ENCODE measurements around the gene COA3. TPM values are rescaled to one million over a fixed set of nuclear protein-coding genes. Genes with fewer than 3 reads are reported as not detected.

Gene COA3
- total RNA-seq, 1 donor from 2014 or later = 89.4 TPM

DNA sequence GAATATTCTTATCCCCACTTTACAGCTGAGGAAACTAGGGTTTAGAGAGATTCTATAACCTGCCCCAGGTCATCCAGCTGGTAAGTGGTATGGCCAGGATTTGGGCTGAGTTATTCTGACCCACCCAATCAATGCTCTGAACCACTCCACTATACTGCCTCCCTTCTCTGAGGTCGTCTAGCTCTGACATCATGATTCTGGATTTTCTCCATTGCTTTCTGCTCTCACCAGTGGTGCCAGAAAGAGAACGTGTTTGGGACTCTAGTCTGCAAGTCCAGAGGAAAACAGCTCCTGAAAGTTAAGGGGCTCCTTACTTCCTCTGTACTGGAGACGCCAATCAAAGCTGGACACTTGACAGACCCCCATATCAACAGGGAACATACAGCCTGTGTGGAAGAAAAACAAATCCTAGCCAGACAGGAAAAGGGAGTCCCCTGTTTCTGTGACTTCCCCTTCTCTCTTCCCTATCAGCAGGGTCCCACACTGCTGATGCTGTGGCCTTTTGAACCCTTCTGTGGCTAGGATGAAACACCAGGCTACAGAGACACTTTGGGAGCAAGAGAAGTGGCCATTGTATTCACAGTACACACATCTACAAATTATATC, 47.7 kb downstream of the COA3 start:
- Histone ChIP-seq H3K27ac (peak overlapping the region; percentile 74), H3K27me3 (no peaks in the 10 kb centered on the region), H3K9me3 (no peaks in the 10 kb centered on the region), H3K36me3 (no peaks in the 10 kb centered on the region), H3K4me3 (no peak overlapping the region), H3K4me1 (peaks cover 28% of the 10 kb centered on the region)
- TF ChIP-seq, protein P1, sequence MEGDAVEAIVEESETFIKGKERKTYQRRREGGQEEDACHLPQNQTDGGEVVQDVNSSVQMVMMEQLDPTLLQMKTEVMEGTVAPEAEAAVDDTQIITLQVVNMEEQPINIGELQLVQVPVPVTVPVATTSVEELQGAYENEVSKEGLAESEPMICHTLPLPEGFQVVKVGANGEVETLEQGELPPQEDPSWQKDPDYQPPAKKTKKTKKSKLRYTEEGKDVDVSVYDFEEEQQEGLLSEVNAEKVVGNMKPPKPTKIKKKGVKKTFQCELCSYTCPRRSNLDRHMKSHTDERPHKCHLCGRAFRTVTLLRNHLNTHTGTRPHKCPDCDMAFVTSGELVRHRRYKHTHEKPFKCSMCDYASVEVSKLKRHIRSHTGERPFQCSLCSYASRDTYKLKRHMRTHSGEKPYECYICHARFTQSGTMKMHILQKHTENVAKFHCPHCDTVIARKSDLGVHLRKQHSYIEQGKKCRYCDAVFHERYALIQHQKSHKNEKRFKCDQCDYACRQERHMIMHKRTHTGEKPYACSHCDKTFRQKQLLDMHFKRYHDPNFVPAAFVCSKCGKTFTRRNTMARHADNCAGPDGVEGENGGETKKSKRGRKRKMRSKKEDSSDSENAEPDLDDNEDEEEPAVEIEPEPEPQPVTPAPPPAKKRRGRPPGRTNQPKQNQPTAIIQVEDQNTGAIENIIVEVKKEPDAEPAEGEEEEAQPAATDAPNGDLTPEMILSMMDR (IDR thresholded peaks at IDR 0.05) = no peak
- TF ChIP-seq POLR2A (IDR thresholded peaks at IDR 0.05) (no peak), POLR2AphosphoS5 (IDR thresholded peaks at IDR 0.05; ENCODE audit: insufficient read depth in 1 of 2, low read depth in 1 of 2) (no peak)
- DNase-seq (ENCODE audit: extremely low spot score in 2 of 2) = no peak
- intact Hi-C loops (cut with DNase I) = no loop called here

DNA sequence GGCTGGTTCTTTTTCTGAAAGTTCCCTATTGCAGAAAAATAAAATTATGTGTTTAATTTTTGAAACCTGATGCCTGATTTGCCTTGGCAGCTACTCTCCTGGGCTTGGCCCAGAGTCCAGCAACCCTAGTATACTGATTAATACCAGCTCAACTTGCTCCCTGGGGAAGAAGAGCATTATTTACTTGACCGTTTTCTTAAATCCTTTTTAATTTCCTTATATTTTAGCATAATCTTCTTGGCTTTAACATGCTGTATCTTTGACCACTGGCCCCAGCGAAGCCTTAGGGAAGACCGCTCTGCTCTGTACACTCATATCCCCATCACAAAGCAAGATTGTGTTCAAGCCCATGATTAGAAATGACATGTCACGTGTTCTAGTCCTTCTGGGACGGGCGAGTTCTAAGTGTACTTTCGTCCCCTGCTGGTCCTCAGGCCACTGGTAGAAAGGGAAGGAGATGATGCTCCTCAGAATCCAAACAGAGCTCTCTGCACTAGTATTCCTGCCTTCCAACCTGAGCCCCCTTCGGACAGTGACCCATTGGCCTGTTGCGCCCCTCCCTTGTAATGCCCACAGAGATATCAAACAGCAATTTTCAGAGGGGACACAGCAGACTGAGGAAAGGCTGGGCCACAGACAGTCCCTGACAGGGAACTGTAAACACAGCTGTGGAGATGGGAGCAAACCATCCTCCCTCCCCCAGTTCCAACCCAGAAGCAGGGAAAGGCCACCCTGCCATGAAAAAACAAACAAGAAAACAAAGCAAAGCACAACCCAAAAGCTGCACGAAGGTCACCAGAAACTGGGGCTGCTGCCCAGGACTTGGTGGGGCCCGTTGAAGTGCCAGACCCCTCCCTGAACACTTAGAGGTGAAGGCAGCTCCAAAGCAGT, 49.4 kb downstream of the COA3 start:
- TF ChIP-seq POLR2A (IDR thresholded peaks at IDR 0.05) (no peak), POLR2AphosphoS5 (IDR thresholded peaks at IDR 0.05; ENCODE audit: insufficient read depth in 1 of 2, low read depth in 1 of 2) (no peak)
- TF ChIP-seq, protein P1 (IDR thresholded peaks at IDR 0.05) = no peak
- DNase-seq (ENCODE audit: extremely low spot score in 2 of 2) = no peak
- Histone ChIP-seq H3K9me3 (no peaks in the 10 kb centered on the region), H3K4me3 (no peak overlapping the region), H3K27me3 (no peaks in the 10 kb centered on the region), H3K36me3 (no peaks in the 10 kb centered on the region), H3K4me1 (peaks cover 28% of the 10 kb centered on the region), H3K27ac (peak overlapping the region; percentile 74)
- intact Hi-C loops (cut with DNase I) = no loop called here

DNA sequence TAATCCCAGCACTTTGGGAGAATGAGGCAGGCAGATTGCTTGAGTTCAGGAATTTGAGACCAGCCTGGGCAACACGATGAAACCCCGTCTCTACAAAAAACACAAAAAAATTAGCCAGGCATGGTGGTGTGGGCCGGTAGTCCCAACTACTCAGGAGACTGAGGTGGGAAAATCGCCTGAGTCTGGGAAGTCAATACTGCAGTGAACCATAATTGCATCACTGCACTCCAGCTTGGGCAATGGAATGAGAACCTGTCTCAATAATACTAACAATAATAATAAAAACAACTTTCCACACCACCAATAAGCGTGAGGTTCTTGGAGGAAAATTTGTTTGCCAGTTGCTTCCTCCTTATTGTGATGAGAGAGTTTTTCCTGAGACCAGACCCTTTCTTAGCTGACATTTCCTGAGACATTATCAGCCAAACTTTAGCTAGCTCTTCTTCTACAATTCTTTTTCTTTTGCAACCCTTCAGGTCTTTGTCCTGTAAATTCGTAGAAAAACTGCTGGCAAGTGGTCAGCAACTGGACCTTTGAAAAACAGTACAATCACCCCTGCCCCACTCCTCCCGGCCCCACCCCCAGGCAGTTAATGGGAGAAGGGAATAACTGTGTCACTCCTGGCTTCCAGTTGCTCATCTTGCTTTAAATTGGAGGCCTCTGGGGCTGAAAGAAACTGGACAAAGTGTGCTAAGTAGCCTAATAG, 50.1 kb downstream of the COA3 start:
- Histone ChIP-seq H3K4me3 (no peak overlapping the region), H3K4me1 (peaks cover 35% of the 10 kb centered on the region), H3K27ac (peak overlapping the region; percentile 74), H3K36me3 (no peaks in the 10 kb centered on the region), H3K9me3 (no peaks in the 10 kb centered on the region), H3K27me3 (no peaks in the 10 kb centered on the region)
- DNase-seq (ENCODE audit: extremely low spot score in 2 of 2) = no peak
- TF ChIP-seq POLR2A (IDR thresholded peaks at IDR 0.05) (no peak), POLR2AphosphoS5 (IDR thresholded peaks at IDR 0.05; ENCODE audit: insufficient read depth in 1 of 2, low read depth in 1 of 2) (no peak)
- TF ChIP-seq, protein P1 (IDR thresholded peaks at IDR 0.05) = no peak
- intact Hi-C loops (cut with DNase I) = no loop called here

Small RNA genes within 50 kb of the gene (microRNA-seq; reads per million reads assigned to microRNA genes)
- not detected for gene MIR6781 (ENCODE audit: borderline number of aligned reads, borderline replicate concordance)

Small RNA genes within 50 kb of the gene (small RNA-seq; reads per million reads assigned to genes)
- gene HMGN2P15 (not detected), gene MIR6781 (not detected)

Other genes starting within 250 kb of the COA3 start
- 2.0 TPM for gene HSD17B1, start 245.8 kb downstream of the COA3 start, total RNA-seq
- 24.8 TPM for gene COASY, start 236.6 kb downstream of the COA3 start, total RNA-seq
- 33.9 TPM for gene MLX, start 231.6 kb downstream of the COA3 start, total RNA-seq
- 0.98 TPM for gene PSMC3IP, start 221.0 kb downstream of the COA3 start, total RNA-seq
- gene RETREG3, start 189.3 kb downstream of the COA3 start, total RNA-seq = 75.4 TPM
- 33.9 TPM for gene TUBG1, start 189.0 kb downstream of the COA3 start, total RNA-seq
- gene TUBG2, start 139.4 kb downstream of the COA3 start, total RNA-seq = 44.7 TPM
- 44.9 TPM for gene PLEKHH3, start 121.7 kb downstream of the COA3 start, total RNA-seq
- 3.2 TPM for gene CCR10, start 116.9 kb downstream of the COA3 start, total RNA-seq
- 5.9 TPM for gene CNTNAP1, start 116.2 kb downstream of the COA3 start, total RNA-seq
- gene EZH1, start 53.7 kb downstream of the COA3 start, total RNA-seq = 73.7 TPM
- gene RAMP2, start 37.5 kb downstream of the COA3 start, total RNA-seq = 27.3 TPM
- gene VPS25, start 25.3 kb downstream of the COA3 start, total RNA-seq = 28.2 TPM
- 1.2 TPM for gene WNK4, start 18.1 kb downstream of the COA3 start, total RNA-seq
- gene CNTD1, start 157 bp upstream of the COA3 start, total RNA-seq = not detected
- gene BECN1, start 25.6 kb upstream of the COA3 start, total RNA-seq = 111 TPM
- gene PSME3, start 34.7 kb upstream of the COA3 start, total RNA-seq = 70.0 TPM
- 2.2 TPM for gene AOC2, start 45.9 kb upstream of the COA3 start, total RNA-seq
- 31.7 TPM for gene AOC3, start 52.5 kb upstream of the COA3 start, total RNA-seq
- not detected for gene G6PC1, start 102.1 kb upstream of the COA3 start, total RNA-seq
- gene AARSD1, start 165.8 kb upstream of the COA3 start, total RNA-seq = 53.5 TPM
- 1.5 TPM for gene PTGES3L, start 181.4 kb upstream of the COA3 start, total RNA-seq
- gene RUNDC1, start 181.9 kb upstream of the COA3 start, total RNA-seq = 21.4 TPM
- gene RPL27, start 199.7 kb upstream of the COA3 start, total RNA-seq = 1,982 TPM
- gene IFI35, start 208.1 kb upstream of the COA3 start, total RNA-seq = 15.2 TPM
- 179 TPM for gene VAT1, start 223.7 kb upstream of the COA3 start, total RNA-seq
- gene RND2, start 226.5 kb upstream of the COA3 start, total RNA-seq = 1.5 TPM

Data from vagina (tissue), 2 donors.